ENCODE results near the gene SPATA20.

SPATA20 gene

DNA sequence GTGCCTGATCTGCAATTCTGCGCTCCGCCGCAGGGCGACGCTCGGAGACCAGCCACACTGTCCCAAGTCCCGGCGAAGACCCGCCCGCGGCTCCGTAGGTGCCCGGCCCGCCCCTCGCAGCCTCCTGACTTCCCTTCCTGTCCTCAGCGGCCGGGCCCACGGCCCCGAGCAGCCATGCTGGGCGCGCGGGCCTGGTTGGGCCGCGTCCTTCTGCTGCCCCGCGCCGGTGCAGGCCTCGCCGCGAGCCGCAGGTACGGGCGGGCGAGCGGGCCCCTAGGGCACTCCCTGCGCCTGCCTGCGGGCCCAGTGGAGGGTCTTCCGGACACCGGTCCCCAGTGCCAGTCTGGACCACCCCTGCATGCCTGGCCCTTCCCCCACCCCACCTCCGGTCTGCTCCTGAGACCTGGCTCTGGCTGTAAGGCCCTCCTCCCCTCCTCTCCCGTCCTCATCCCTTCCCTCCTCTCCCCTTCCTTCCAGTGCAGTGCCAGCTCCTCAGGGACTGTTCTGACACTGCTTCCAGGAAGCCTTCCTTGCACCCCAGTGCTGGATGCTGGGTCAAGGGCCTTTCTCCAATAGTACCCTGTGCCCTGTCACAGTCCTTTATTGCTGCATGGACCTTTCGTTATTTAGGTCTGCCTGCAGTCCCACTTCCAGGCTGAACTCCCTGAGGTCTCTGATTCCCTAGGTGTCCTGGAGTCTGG lies at the start of gene SPATA20 (continued):
- TF ChIP-seq, protein P1, sequence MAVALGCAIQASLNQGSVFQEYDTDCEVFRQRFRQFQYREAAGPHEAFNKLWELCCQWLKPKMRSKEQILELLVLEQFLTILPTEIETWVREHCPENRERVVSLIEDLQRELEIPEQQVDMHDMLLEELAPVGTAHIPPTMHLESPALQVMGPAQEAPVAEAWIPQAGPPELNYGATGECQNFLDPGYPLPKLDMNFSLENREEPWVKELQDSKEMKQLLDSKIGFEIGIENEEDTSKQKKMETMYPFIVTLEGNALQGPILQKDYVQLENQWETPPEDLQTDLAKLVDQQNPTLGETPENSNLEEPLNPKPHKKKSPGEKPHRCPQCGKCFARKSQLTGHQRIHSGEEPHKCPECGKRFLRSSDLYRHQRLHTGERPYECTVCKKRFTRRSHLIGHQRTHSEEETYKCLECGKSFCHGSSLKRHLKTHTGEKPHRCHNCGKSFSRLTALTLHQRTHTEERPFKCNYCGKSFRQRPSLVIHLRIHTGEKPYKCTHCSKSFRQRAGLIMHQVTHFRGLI (tag by site-specific recombination; IDR thresholded peaks at IDR 0.05), result peak; percentile 90
- TF ChIP-seq ZFP69B (tag by site-specific recombination; IDR thresholded peaks at IDR 0.05) (peak; percentile 79), ZNF600 (tag by site-specific recombination; IDR thresholded peaks at IDR 0.05) (peak; percentile 91), ZNF560 (tag by site-specific recombination; IDR thresholded peaks at IDR 0.05; ENCODE audit: borderline replicate concordance) (no peak), KLF16 (tag by site-specific recombination; IDR thresholded peaks at IDR 0.05) (0 out of 2 replicates have a peak, but pooled peaks have one; percentile 34), ZNF184 (tag by site-specific recombination; IDR thresholded peaks at IDR 0.05) (no peak), ZNF423 (tag by site-specific recombination; IDR thresholded peaks at IDR 0.05) (0 out of 2 replicates have a peak, but pooled peaks have one; percentile 13), ZNF48 (tag by site-specific recombination; IDR thresholded peaks at IDR 0.05) (no peak), ZNF521 (tag by site-specific recombination; IDR thresholded peaks at IDR 0.05) (no peak), EGR2 (tag by site-specific recombination; IDR thresholded peaks at IDR 0.05; ENCODE audit: low read depth) (peak; percentile 41; the same call in 1 of the 2 replicates), ZNF155 (tag by site-specific recombination; IDR thresholded peaks at IDR 0.05) (no peak), ZNF132 (tag by site-specific recombination; IDR thresholded peaks at IDR 0.05; ENCODE audit: borderline replicate concordance) (no peak), ZNF202 (tag by site-specific recombination; IDR thresholded peaks at IDR 0.05; ENCODE audit: borderline replicate concordance) (no peak), ZBTB20 (tag by site-specific recombination; IDR thresholded peaks at IDR 0.05) (0 out of 2 replicates have a peak, but pooled peaks have one; percentile 14), ZNF37A (tag by site-specific recombination; IDR thresholded peaks at IDR 0.05) (no peak), ZNF473 (tag by site-specific recombination; IDR thresholded peaks at IDR 0.05) (no peak), ZNF416 (tag by site-specific recombination; IDR thresholded peaks at IDR 0.05) (no peak), ZNF157 (tag by site-specific recombination; IDR thresholded peaks at IDR 0.05) (no peak), SCRT2 (tag by site-specific recombination; IDR thresholded peaks at IDR 0.05) (no peak), SALL2 (tag by site-specific recombination; IDR thresholded peaks at IDR 0.05; ENCODE audit: borderline replicate concordance) (no peak), ZNF169 (tag by site-specific recombination; IDR thresholded peaks at IDR 0.05) (no peak), ZNF366 (tag by site-specific recombination; conservative IDR thresholded peaks at IDR 0.05) (no peak; the same call in 1 of the 2 replicates), ZNF10 (tag by site-specific recombination; IDR thresholded peaks at IDR 0.05) (peak; percentile 22; the same call in 1 of the 2 replicates), ZNF391 (tag by site-specific recombination; IDR thresholded peaks at IDR 0.05; ENCODE audit: borderline replicate concordance, low read depth) (no peak), SP3 (tag by site-specific recombination; IDR thresholded peaks at IDR 0.05) (peak; percentile 57), ZNF2 (tag by site-specific recombination; IDR thresholded peaks at IDR 0.05) (no peak), ZNF677 (tag by site-specific recombination; IDR thresholded peaks at IDR 0.05) (no peak)
- TF ChIP-seq, protein P2, sequence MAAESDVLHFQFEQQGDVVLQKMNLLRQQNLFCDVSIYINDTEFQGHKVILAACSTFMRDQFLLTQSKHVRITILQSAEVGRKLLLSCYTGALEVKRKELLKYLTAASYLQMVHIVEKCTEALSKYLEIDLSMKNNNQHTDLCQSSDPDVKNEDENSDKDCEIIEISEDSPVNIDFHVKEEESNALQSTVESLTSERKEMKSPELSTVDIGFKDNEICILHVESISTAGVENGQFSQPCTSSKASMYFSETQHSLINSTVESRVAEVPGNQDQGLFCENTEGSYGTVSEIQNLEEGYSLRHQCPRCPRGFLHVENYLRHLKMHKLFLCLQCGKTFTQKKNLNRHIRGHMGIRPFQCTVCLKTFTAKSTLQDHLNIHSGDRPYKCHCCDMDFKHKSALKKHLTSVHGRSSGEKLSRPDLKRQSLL (tag by site-specific recombination; IDR thresholded peaks at IDR 0.05), result peak; percentile 25; the same call in 1 of the 2 replicates
- TF ChIP-seq, protein P3, sequence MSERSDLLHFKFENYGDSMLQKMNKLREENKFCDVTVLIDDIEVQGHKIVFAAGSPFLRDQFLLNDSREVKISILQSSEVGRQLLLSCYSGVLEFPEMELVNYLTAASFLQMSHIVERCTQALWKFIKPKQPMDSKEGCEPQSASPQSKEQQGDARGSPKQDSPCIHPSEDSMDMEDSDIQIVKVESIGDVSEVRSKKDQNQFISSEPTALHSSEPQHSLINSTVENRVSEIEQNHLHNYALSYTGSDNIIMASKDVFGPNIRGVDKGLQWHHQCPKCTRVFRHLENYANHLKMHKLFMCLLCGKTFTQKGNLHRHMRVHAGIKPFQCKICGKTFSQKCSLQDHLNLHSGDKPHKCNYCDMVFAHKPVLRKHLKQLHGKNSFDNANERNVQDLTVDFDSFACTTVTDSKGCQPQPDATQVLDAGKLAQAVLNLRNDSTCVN (tag by site-specific recombination; optimal IDR thresholded peaks at IDR 0.05), result peak; percentile 78
- TF ChIP-seq, protein P4, sequence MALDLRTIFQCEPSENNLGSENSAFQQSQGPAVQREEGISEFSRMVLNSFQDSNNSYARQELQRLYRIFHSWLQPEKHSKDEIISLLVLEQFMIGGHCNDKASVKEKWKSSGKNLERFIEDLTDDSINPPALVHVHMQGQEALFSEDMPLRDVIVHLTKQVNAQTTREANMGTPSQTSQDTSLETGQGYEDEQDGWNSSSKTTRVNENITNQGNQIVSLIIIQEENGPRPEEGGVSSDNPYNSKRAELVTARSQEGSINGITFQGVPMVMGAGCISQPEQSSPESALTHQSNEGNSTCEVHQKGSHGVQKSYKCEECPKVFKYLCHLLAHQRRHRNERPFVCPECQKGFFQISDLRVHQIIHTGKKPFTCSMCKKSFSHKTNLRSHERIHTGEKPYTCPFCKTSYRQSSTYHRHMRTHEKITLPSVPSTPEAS (tag by site-specific recombination; IDR thresholded peaks at IDR 0.05), result no peak
- TF ChIP-seq, protein P5, sequence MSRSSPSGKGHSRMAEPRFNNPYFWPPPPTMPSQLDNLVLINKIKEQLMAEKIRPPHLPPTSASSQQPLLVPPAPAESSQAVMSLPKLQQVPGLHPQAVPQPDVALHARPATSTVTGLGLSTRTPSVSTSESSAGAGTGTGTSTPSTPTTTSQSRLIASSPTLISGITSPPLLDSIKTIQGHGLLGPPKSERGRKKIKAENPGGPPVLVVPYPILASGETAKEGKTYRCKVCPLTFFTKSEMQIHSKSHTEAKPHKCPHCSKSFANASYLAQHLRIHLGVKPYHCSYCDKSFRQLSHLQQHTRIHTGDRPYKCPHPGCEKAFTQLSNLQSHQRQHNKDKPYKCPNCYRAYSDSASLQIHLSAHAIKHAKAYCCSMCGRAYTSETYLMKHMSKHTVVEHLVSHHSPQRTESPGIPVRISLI (tag by site-specific recombination; IDR thresholded peaks at IDR 0.05), result no peak
- TF ChIP-seq, protein P6, sequence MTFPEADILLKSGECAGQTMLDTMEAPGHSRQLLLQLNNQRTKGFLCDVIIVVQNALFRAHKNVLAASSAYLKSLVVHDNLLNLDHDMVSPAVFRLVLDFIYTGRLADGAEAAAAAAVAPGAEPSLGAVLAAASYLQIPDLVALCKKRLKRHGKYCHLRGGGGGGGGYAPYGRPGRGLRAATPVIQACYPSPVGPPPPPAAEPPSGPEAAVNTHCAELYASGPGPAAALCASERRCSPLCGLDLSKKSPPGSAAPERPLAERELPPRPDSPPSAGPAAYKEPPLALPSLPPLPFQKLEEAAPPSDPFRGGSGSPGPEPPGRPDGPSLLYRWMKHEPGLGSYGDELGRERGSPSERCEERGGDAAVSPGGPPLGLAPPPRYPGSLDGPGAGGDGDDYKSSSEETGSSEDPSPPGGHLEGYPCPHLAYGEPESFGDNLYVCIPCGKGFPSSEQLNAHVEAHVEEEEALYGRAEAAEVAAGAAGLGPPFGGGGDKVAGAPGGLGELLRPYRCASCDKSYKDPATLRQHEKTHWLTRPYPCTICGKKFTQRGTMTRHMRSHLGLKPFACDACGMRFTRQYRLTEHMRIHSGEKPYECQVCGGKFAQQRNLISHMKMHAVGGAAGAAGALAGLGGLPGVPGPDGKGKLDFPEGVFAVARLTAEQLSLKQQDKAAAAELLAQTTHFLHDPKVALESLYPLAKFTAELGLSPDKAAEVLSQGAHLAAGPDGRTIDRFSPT (tag by site-specific recombination; IDR thresholded peaks at IDR 0.05), result peak; percentile 57

Data from HEK293 (cell line).